SK-N-SH (cell line): Measurements from ENCODE around the gene ZSWIM3. TPM values are rescaled to one million over a fixed set of nuclear protein-coding genes. Genes with fewer than 3 reads are reported as not detected.

ENCODE experiments used
- CTCF ChIA-PET: fragments of 300-600, 350-600 bp; formaldehyde crosslinking; extraction: SDS; loops from one replicate; lab custom pipeline; 2021; lab: Yijun Ruan, JAX
- POLR2A ChIA-PET: fragments of 350-600 bp; sonication (Branson Sonifier 250); formaldehyde crosslinking; extraction: SDS; loops from one replicate; lab custom pipeline; 2020; ENCODE audit warnings: antibody characterized with exemption, inconsistent platforms; lab: Yijun Ruan, JAX
- DNase-seq: peaks from one replicate; pipeline ENCODE4 v3.0.0; 2012
- H2AFZ ChIP-seq: fragments of 200-600 bp; sonication (generic); 2 replicates; pipeline ENCODE4 v1.8.1; 2016; ENCODE audit warnings: antibody characterized with exemption, mild to moderate bottlenecking, low read depth
- H3F3A ChIP-seq: fragments of 200-600 bp; sonication (generic); replicated peaks from 2 replicates; pipeline ENCODE3; 2016; ENCODE audit warnings: antibody characterized with exemption, mild to moderate bottlenecking; ENCODE audit not compliant: insufficient read depth
- H3K27ac ChIP-seq, 2 experiments: fragments of 200-500 bp in 1 of 2; fragments of 200-600 bp in 1 of 2; sonication (Bioruptor generic) in 1 of 2; sonication (generic), shearing (Covaris generic) in 1 of 2; 2 replicates each; pipeline versions ENCODE4 v1.5.1 to v1.6.1; 2014 to 2016; ENCODE audit warnings: low read depth in 2 of 2, inconsistent platforms in 1 of 2, low read length in 1 of 2, mild to moderate bottlenecking in 1 of 2, mixed read lengths in 1 of 2
- H3K27me3 ChIP-seq: fragments of 200-600 bp; sonication (generic), shearing (Covaris generic); 2 replicates; pipeline ENCODE4 v1.6.1; 2016; ENCODE audit warnings: mixed run types; ENCODE audit not compliant: insufficient read depth
- H3K36me3 ChIP-seq, 2 experiments: fragments of 200-500 bp in 1 of 2; fragments of 200-600 bp in 1 of 2; sonication (Bioruptor generic) in 1 of 2; sonication (generic) in 1 of 2; replicated peaks in 1 of 2; 2 replicates each; pipeline versions ENCODE3 to v1.5.1; 2014 to 2016; ENCODE audit warnings: low read length in 1 of 2, mild to moderate bottlenecking in 1 of 2; ENCODE audit not compliant: insufficient read depth in 2 of 2, control insufficient read depth in 1 of 2
- H3K4me1 ChIP-seq, 2 experiments: fragments of 200-500 bp in 1 of 2; fragments of 200-600 bp in 1 of 2; sonication (Bioruptor generic) in 1 of 2; sonication (generic), shearing (Covaris generic) in 1 of 2; 2 replicates each; pipeline versions ENCODE4 v1.5.1 to v1.6.1; 2014 to 2016; ENCODE audit warnings: low read depth in 1 of 2, low read length in 1 of 2, mixed run types in 1 of 2; ENCODE audit not compliant: insufficient read depth in 2 of 2, control insufficient read depth in 1 of 2
- H3K4me2 ChIP-seq: fragments of 200-600 bp; sonication (generic), shearing (Covaris generic); 2 replicates; pipeline ENCODE4 v1.6.1; 2017; ENCODE audit warnings: mixed run types
- H3K4me3 ChIP-seq, 2 experiments: fragments of 200-500 bp in 1 of 2; fragments of 200-600 bp in 1 of 2; sonication (Bioruptor generic) in 1 of 2; sonication (generic), shearing (Covaris generic) in 1 of 2; 2 replicates each; pipeline versions ENCODE4 v1.5.1 to v1.8.1; 2014 to 2016; ENCODE audit warnings: low read depth in 2 of 2, inconsistent platforms in 1 of 2, low read length in 1 of 2, mild to moderate bottlenecking in 1 of 2, mixed read lengths in 1 of 2, moderate library complexity in 1 of 2
- H3K79me2 ChIP-seq: fragments of 200-600 bp; sonication (generic); 2 replicates; pipeline ENCODE4 v1.8.1; 2017; ENCODE audit warnings: mild to moderate bottlenecking; ENCODE audit not compliant: insufficient read depth
- H3K9ac ChIP-seq: fragments of 200-600 bp; sonication (generic); 2 replicates; pipeline ENCODE4 v1.6.1; 2017; ENCODE audit warnings: mixed run types
- H3K9me2 ChIP-seq: fragments of 200-600 bp; sonication (generic); 2 replicates; pipeline ENCODE4 v1.6.1; 2017; ENCODE audit warnings: mixed run types
- H3K9me3 ChIP-seq: fragments of 200-600 bp; sonication (generic); 2 replicates; pipeline ENCODE4 v1.6.1; 2017; ENCODE audit warnings: mixed run types, mild to moderate bottlenecking, moderate library complexity
- H4K20me1 ChIP-seq: fragments of 200-600 bp; sonication (generic); 2 replicates; pipeline ENCODE4 v1.6.1; 2017; ENCODE audit warnings: mild to moderate bottlenecking, mixed run types; ENCODE audit not compliant: insufficient read depth
- CTCF ChIP-seq: fragments of 200-600 bp; sonication (generic); IDR thresholded peaks from 2 replicates; pipeline ENCODE4 v1.6.1; 2017; ENCODE audit warnings: antibody characterized with exemption, mild to moderate bottlenecking, moderate library complexity
- ELF1 ChIP-seq: IDR thresholded peaks from 2 replicates; pipeline ENCODE4 v1.4.0; 2012
- EP300 ChIP-seq, 2 experiments: IDR thresholded peaks; 2 replicates each; pipeline versions ENCODE4 v1.4.0 to v1.6.1; 2012; ENCODE audit warnings: borderline replicate concordance in 1 of 2, low read depth in 1 of 2, low read length in 1 of 2
- FOXM1 ChIP-seq: IDR thresholded peaks from 2 replicates; pipeline ENCODE4 v1.4.0; 2012; ENCODE audit warnings: low read depth, mild to moderate bottlenecking
- GABPA ChIP-seq: IDR thresholded peaks from 2 replicates; pipeline ENCODE4 v1.4.0; 2012; ENCODE audit warnings: low read depth, mild to moderate bottlenecking
- GATA2 ChIP-seq: sonication (generic); formaldehyde crosslinking; IDR thresholded peaks from 2 replicates; pipeline ENCODE4 v1.5.0; 2020; ENCODE audit warnings: mild to moderate bottlenecking, missing genetic modification reagents
- MAX ChIP-seq: IDR thresholded peaks from 2 replicates; pipeline ENCODE4 v1.4.0; 2012; ENCODE audit warnings: low read depth
- NRF1 ChIP-seq: IDR thresholded peaks from 2 replicates; pipeline ENCODE4 v1.6.1; 2012; ENCODE audit warnings: low read depth, mild to moderate bottlenecking, low read length
- RCOR1 ChIP-seq: fragments of 150-350 bp; IDR thresholded peaks from 2 replicates; pipeline ENCODE4 v1.6.1; 2017; ENCODE audit warnings: antibody characterized with exemption, low read length
- REST ChIP-seq: IDR thresholded peaks from 2 replicates; pipeline ENCODE4 v1.6.1; 2012; ENCODE audit warnings: mild to moderate bottlenecking, low read depth, low read length, moderate library complexity
- RXRA ChIP-seq: IDR thresholded peaks from 2 replicates; pipeline ENCODE4 v1.4.0; 2012; ENCODE audit warnings: low read depth, mild to moderate bottlenecking, borderline replicate concordance
- SMC3 ChIP-seq: IDR thresholded peaks from 2 replicates; pipeline ENCODE4 v1.6.1; 2012; ENCODE audit warnings: low read depth, low read length, improper control_type of control experiment
- TCF12 ChIP-seq: IDR thresholded peaks from 2 replicates; pipeline ENCODE4 v1.4.0; 2012
- YY1 ChIP-seq: IDR thresholded peaks from 2 replicates; pipeline ENCODE4 v1.4.0; 2012; ENCODE audit warnings: low read depth, mild to moderate bottlenecking
- ZBTB33 ChIP-seq: IDR thresholded peaks from 2 replicates; pipeline ENCODE4 v1.4.0; 2012; ENCODE audit warnings: low read depth, borderline replicate concordance
- WGBS: methylation state at CpG from one replicate; pipeline ENCODE4 v1.1.6; 2017; ENCODE audit warnings: low lambda C conversion rate; 5-methylcytosine and 5-hydroxymethylcytosine counted together
- polyA plus RNA-seq, 3 experiments: library from polyadenylated mRNA; depleted of rRNA; stranded (reverse); fragments of >200 nt; gene quantifications; 2 replicates each; pipeline ENCODE4 v1.2.3, GENCODE V29; 2012

Gene ZSWIM3
- polyA plus RNA-seq, 1 of the 3 experiments (the other 2 are of a cell fraction) = 2.3 TPM

GRCh38 chr20:45920462-45921336 lies 63.3 kb downstream of the ZSWIM3 start:
- H3K9me2 ChIP-seq = no peaks in the 10 kb centered on the region
- no peaks in the 10 kb centered on the region for H3K36me3 ChIP-seq
- ChIA-PET POLR2A (interaction anchor here (0.6 to 3.3 kb wide), 5 partner anchors 9 to 41 kb away, joined by 3 to 34 read pairs (median 3); partner anchors contain the start of genes PCIF1 and PLTP), CTCF (interaction anchor here (1.5 to 2.6 kb wide), 3 partner anchors 13 to 49 kb away, joined by 5 to 10 read pairs (median 8); partner anchors contain the start of genes CTSA and NEURL2)
- no peaks in the 10 kb centered on the region for H4K20me1 ChIP-seq
- H3F3A ChIP-seq = peaks cover 5% of the 10 kb centered on the region
- no peak overlapping the region for H3K9ac ChIP-seq
- WGBS = 78% methylated on average over 9 of the region's 9 CpGs
- no peaks in the 10 kb centered on the region for H3K9me3 ChIP-seq
- TF ChIP-seq YY1 = no peak
- no peak for TF ChIP-seq TCF12
- no peak for TF ChIP-seq ELF1
- no peak for TF ChIP-seq MAX
- TF ChIP-seq ZBTB33 = no peak
- no peak for TF ChIP-seq RCOR1
- no peak for TF ChIP-seq GATA2 (CRISPR knock-in tag)
- no peak for TF ChIP-seq REST
- no peak for TF ChIP-seq FOXM1
- TF ChIP-seq SMC3 = no peak
- TF ChIP-seq EP300 (IDR thresholded peaks at IDR 0.05; ENCODE audit: borderline replicate concordance in 1 of 2, low read depth in 1 of 2, low read length in 1 of 2) = no peak
- TF ChIP-seq GABPA = no peak
- TF ChIP-seq RXRA = no peak
- TF ChIP-seq CTCF = no peak
- no peak for TF ChIP-seq NRF1
- DNase-seq = no peak
- no peaks in the 10 kb centered on the region for H3K27me3 ChIP-seq
- peak overlapping the region; percentile 58; the same call in 1 of the 2 replicates for H3K4me2 ChIP-seq
- peak overlapping the region; percentile 40 to 71; a peak in 3 of 4 replicates for H3K27ac ChIP-seq
- H3K79me2 ChIP-seq = no peaks in the 10 kb centered on the region
- H2AFZ ChIP-seq = no peak overlapping the region
- no peak overlapping the region for H3K4me3 ChIP-seq
- H3K4me1 ChIP-seq = peaks cover 0 to 12% of the 10 kb centered on the region in 2 experiments; a peak in 1 of 4 replicates
